ENCODE measurements around the gene PAK4. TPM values are rescaled to one million over a fixed set of nuclear protein-coding genes. Genes with fewer than 3 reads are reported as not detected.

PAK4 gene
- total RNA-seq, 1 donor from 2014 or later = 2.1 TPM

DNA sequence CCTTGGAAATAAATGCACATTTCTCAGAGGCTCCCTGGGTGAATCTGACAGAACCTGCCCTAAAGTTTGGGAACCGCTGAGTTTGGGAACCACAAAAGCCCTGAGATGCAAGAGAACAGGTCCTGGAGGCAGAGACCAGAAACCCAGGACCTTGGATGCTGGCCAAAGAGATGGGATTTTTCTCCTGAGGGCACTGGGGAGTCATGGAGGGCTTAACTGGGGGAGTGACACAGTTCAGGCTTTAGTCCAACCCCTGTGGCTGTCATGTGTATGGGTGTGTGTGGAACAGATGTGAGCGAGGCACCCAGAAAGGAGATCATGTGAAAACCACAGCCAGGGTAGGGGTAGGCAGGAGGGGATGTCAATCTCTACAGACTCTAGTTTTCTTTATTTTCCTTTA is 67.3 kb downstream of the PAK4 start:
- no peaks in the 10 kb centered on the region for H3K9me3 ChIP-seq (ENCODE audit: control insufficient read depth in 3 of 3, low read length in 3 of 3)
- H3K27ac ChIP-seq (ENCODE audit: low read depth, low read length) = no peak overlapping the region
- H3K4me1 ChIP-seq (ENCODE audit: control insufficient read depth in 3 of 3, insufficient read depth in 3 of 3, low read length in 3 of 3) = no peaks in the 10 kb centered on the region
- peaks cover 28 to 40% (median 37%) of the 10 kb centered on the region in 3 donors for H3K27me3 ChIP-seq (ENCODE audit: control insufficient read depth in 3 of 3, insufficient read depth in 3 of 3, low read length in 3 of 3)
- H3K9ac ChIP-seq (ENCODE audit: low read depth in 1 of 3, low read length in 3 of 3) = no peak overlapping the region
- H3K36me3 ChIP-seq (ENCODE audit: control insufficient read depth in 3 of 3, insufficient read depth in 3 of 3, low read length in 3 of 3) = no peaks in the 10 kb centered on the region
- H3K4me3 ChIP-seq (ENCODE audit: low read length in 3 of 3) = no peak overlapping the region

DNA sequence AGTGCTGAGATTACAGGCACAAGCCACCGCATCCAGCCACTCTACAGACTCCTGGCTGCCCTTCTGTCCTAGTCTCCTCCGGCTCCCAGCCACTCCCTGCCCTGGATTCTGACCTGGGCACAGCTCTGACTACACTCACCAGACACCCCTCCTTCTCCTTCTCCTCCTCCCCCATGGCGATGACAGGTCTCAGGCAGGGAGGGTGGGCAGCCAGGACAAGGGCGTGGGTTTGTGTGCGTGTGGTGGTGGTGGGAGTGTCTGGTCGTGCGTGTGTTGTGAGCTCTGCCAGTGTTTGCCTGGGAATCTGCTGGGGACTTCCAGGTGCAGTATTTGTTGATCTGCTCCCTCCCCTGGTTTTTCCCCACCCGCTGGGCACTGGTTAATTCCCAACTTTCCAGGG is 68.2 kb downstream of the PAK4 start:
- H3K36me3 ChIP-seq (ENCODE audit: control insufficient read depth in 3 of 3, insufficient read depth in 3 of 3, low read length in 3 of 3) = no peaks in the 10 kb centered on the region
- H3K27me3 ChIP-seq (ENCODE audit: control insufficient read depth in 3 of 3, insufficient read depth in 3 of 3, low read length in 3 of 3) = peaks cover 38 to 43% (median 41%) of the 10 kb centered on the region in 3 donors

GRCh38 chr19:39194832-39195542 is 69.4 kb downstream of the PAK4 start:
- no peaks in the 10 kb centered on the region for H3K36me3 ChIP-seq (ENCODE audit: control insufficient read depth in 3 of 3, insufficient read depth in 3 of 3, low read length in 3 of 3)
- H3K27ac ChIP-seq (ENCODE audit: low read depth, low read length) = no peak overlapping the region
- H3K4me3 ChIP-seq (ENCODE audit: low read length in 3 of 3) = no peak overlapping the region
- H3K9me3 ChIP-seq (ENCODE audit: control insufficient read depth in 3 of 3, low read length in 3 of 3) = no peaks in the 10 kb centered on the region
- H3K4me1 ChIP-seq (ENCODE audit: control insufficient read depth in 3 of 3, insufficient read depth in 3 of 3, low read length in 3 of 3) = no peaks in the 10 kb centered on the region
- H3K9ac ChIP-seq (ENCODE audit: low read depth in 1 of 3, low read length in 3 of 3) = no peak overlapping the region
- peaks cover 45 to 50% (median 49%) of the 10 kb centered on the region in 3 donors for H3K27me3 ChIP-seq (ENCODE audit: control insufficient read depth in 3 of 3, insufficient read depth in 3 of 3, low read length in 3 of 3)

More for the DNA sequence above, 68.2 kb downstream of the PAK4 start:
- Histone ChIP-seq H3K4me3 (ENCODE audit: low read length in 3 of 3) (no peak overlapping the region), H3K9me3 (ENCODE audit: control insufficient read depth in 3 of 3, low read length in 3 of 3) (no peaks in the 10 kb centered on the region), H3K27ac (ENCODE audit: low read depth, low read length) (no peak overlapping the region), H3K4me1 (ENCODE audit: control insufficient read depth in 3 of 3, insufficient read depth in 3 of 3, low read length in 3 of 3) (no peaks in the 10 kb centered on the region), H3K9ac (ENCODE audit: low read depth in 1 of 3, low read length in 3 of 3) (no peak overlapping the region)

- Histone ChIP-seq H3K27ac (ENCODE audit: low read depth, low read length) (no peak overlapping the region), H3K4me3 (ENCODE audit: low read length in 3 of 3) (no peak overlapping the region), H3K27me3 (ENCODE audit: control insufficient read depth in 3 of 3, insufficient read depth in 3 of 3, low read length in 3 of 3) (peaks cover 49 to 57% (median 55%) of the 10 kb centered on the region in 3 donors), H3K36me3 (ENCODE audit: control insufficient read depth in 3 of 3, insufficient read depth in 3 of 3, low read length in 3 of 3) (no peaks in the 10 kb centered on the region), H3K4me1 (ENCODE audit: control insufficient read depth in 3 of 3, insufficient read depth in 3 of 3, low read length in 3 of 3) (no peaks in the 10 kb centered on the region), H3K9ac (ENCODE audit: low read depth in 1 of 3, low read length in 3 of 3) (no peak overlapping the region), H3K9me3 (ENCODE audit: control insufficient read depth in 3 of 3, low read length in 3 of 3) (no peaks in the 10 kb centered on the region)
These were observed 70.2 kb downstream of the PAK4 start for GRCh38 chr19:39195755-39196154.

GRCh38 chr19:39196320-39196719 is 70.7 kb downstream of the PAK4 start:
- Histone ChIP-seq H3K4me3 (ENCODE audit: low read length in 3 of 3) (no peak overlapping the region), H3K27me3 (ENCODE audit: control insufficient read depth in 3 of 3, insufficient read depth in 3 of 3, low read length in 3 of 3) (peaks cover 51 to 63% (median 58%) of the 10 kb centered on the region in 3 donors), H3K36me3 (ENCODE audit: control insufficient read depth in 3 of 3, insufficient read depth in 3 of 3, low read length in 3 of 3) (no peaks in the 10 kb centered on the region), H3K9me3 (ENCODE audit: control insufficient read depth in 3 of 3, low read length in 3 of 3) (no peaks in the 10 kb centered on the region), H3K4me1 (ENCODE audit: control insufficient read depth in 3 of 3, insufficient read depth in 3 of 3, low read length in 3 of 3) (no peaks in the 10 kb centered on the region), H3K27ac (ENCODE audit: low read depth, low read length) (no peak overlapping the region), H3K9ac (ENCODE audit: low read depth in 1 of 3, low read length in 3 of 3) (no peak overlapping the region)

- Histone ChIP-seq H3K4me3 (ENCODE audit: low read length in 3 of 3) (no peak within 1 kb of the TSS), H3K4me1 (ENCODE audit: control insufficient read depth in 3 of 3, insufficient read depth in 3 of 3, low read length in 3 of 3) (no peaks in the 10 kb centered on the region), H3K36me3 (ENCODE audit: control insufficient read depth in 3 of 3, insufficient read depth in 3 of 3, low read length in 3 of 3) (no peaks in the 10 kb centered on the region), H3K9me3 (ENCODE audit: control insufficient read depth in 3 of 3, low read length in 3 of 3) (no peaks in the 10 kb centered on the region), H3K27me3 (ENCODE audit: control insufficient read depth in 3 of 3, insufficient read depth in 3 of 3, low read length in 3 of 3) (peaks cover 54 to 68% (median 62%) of the 10 kb centered on the region in 3 donors), H3K9ac (ENCODE audit: low read depth in 1 of 3, low read length in 3 of 3) (no peak within 1 kb of the TSS), H3K27ac (ENCODE audit: low read depth, low read length) (no peak within 1 kb of the TSS)
These were observed 71.4 kb downstream of the PAK4 start, which contains the start of gene NCCRP1 for GRCh38 chr19:39196860-39197562. TSS of gene NCCRP1 (plus strand) at chr19:39196964. CDS start at chr19:39196983, 19 bp downstream.

- Histone ChIP-seq H3K36me3 (ENCODE audit: control insufficient read depth in 3 of 3, insufficient read depth in 3 of 3, low read length in 3 of 3) (no peaks in the 10 kb centered on the region), H3K27me3 (ENCODE audit: control insufficient read depth in 3 of 3, insufficient read depth in 3 of 3, low read length in 3 of 3) (peaks cover 59 to 73% (median 67%) of the 10 kb centered on the region in 3 donors), H3K27ac (ENCODE audit: low read depth, low read length) (no peak overlapping the region), H3K4me1 (ENCODE audit: control insufficient read depth in 3 of 3, insufficient read depth in 3 of 3, low read length in 3 of 3) (no peaks in the 10 kb centered on the region), H3K9me3 (ENCODE audit: control insufficient read depth in 3 of 3, low read length in 3 of 3) (no peaks in the 10 kb centered on the region), H3K9ac (ENCODE audit: low read depth in 1 of 3, low read length in 3 of 3) (no peak overlapping the region), H3K4me3 (ENCODE audit: low read length in 3 of 3) (no peak overlapping the region)
These were observed 72.2 kb downstream of the PAK4 start for GRCh38 chr19:39197808-39198207.

DNA sequence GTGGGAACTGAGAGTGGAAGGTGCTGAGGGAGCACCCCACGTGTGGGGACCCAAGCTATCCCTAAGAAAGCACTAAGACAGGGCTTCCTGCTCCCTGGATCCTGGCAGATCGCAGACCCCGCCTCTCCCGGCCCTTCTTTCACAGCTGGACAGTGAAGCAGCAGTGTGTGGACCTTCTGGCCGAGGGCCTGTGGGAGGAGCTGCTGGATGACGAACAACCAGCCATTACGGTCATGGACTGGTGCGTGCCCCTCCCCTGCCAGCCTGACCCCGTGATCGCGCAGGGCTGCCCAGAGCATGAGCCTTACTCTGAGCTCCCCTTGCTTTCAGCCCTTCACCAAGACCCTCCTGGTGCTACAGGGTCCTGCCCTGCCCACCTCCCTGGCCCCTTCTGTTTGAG is 73.4 kb downstream of the PAK4 start:
- H3K9ac ChIP-seq (ENCODE audit: low read depth in 1 of 3, low read length in 3 of 3) = no peak overlapping the region
- no peaks in the 10 kb centered on the region for H3K9me3 ChIP-seq (ENCODE audit: control insufficient read depth in 3 of 3, low read length in 3 of 3)
- H3K27me3 ChIP-seq (ENCODE audit: control insufficient read depth in 3 of 3, insufficient read depth in 3 of 3, low read length in 3 of 3) = peaks cover 66 to 81% (median 80%) of the 10 kb centered on the region in 3 donors
- no peak overlapping the region for H3K4me3 ChIP-seq (ENCODE audit: low read length in 3 of 3)
- no peaks in the 10 kb centered on the region for H3K36me3 ChIP-seq (ENCODE audit: control insufficient read depth in 3 of 3, insufficient read depth in 3 of 3, low read length in 3 of 3)
- no peaks in the 10 kb centered on the region for H3K4me1 ChIP-seq (ENCODE audit: control insufficient read depth in 3 of 3, insufficient read depth in 3 of 3, low read length in 3 of 3)
- H3K27ac ChIP-seq (ENCODE audit: low read depth, low read length) = no peak overlapping the region

DNA sequence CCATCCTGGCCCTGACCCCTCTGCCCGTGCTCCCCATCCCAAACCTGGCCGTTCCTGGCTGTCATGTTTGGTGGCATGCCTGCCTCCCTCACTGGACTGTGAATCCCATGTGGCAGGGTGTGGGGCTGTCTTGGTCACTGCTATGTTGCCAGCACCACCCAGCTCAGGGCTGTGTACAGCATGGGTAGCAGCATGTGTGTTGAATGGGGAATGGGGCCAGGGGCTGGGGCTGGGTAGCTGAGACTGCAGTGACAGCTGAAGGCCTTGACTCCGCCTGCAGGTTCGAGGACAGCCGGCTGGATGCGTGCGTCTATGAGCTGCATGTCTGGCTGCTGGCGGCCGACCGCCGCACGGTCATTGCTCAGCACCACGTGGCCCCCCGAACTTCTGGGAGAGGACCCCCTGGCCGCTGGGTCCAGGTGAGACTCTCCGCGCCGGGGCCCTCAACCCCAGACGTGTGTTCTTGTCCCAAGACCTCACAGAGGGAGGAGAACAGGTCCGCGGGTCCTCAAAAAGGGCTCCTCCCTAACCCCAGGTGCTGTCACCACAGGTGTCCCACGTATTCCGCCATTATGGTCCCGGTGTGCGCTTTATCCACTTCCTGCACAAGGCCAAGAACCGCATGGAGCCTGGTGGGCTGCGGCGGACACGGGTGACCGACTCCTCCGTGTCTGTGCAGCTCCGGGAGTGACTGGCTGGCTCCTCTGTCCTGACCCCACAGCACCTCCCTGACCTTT is 74.6 kb downstream of the PAK4 start:
- Histone ChIP-seq H3K4me3 (ENCODE audit: low read length in 3 of 3) (no peak overlapping the region), H3K36me3 (ENCODE audit: control insufficient read depth in 3 of 3, insufficient read depth in 3 of 3, low read length in 3 of 3) (no peaks in the 10 kb centered on the region), H3K27ac (ENCODE audit: low read depth, low read length) (no peak overlapping the region), H3K27me3 (ENCODE audit: control insufficient read depth in 3 of 3, insufficient read depth in 3 of 3, low read length in 3 of 3) (peaks cover 66 to 82% (median 81%) of the 10 kb centered on the region in 3 donors), H3K9ac (ENCODE audit: low read depth in 1 of 3, low read length in 3 of 3) (no peak overlapping the region), H3K9me3 (ENCODE audit: control insufficient read depth in 3 of 3, low read length in 3 of 3) (no peaks in the 10 kb centered on the region), H3K4me1 (ENCODE audit: control insufficient read depth in 3 of 3, insufficient read depth in 3 of 3, low read length in 3 of 3) (no peaks in the 10 kb centered on the region)

DNA sequence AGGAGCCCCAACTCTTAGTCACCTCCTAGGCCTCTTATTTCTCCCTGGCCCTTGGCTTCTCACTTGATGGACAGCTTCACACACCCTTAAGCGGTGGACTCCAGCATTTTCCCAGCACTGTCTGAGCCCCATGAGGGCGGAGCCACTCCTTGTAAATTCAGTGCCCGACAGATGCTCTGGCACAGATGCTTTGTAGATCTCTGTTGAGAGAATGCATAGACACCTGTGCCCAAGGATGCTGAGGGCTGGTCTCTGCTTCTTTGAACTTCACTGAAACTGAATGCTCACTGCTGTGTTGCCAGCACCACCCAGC is 75.2 kb downstream of the PAK4 start:
- Histone ChIP-seq H3K27me3 (ENCODE audit: control insufficient read depth in 3 of 3, insufficient read depth in 3 of 3, low read length in 3 of 3) (peaks cover 60 to 77% (median 76%) of the 10 kb centered on the region in 3 donors), H3K4me1 (ENCODE audit: control insufficient read depth in 3 of 3, insufficient read depth in 3 of 3, low read length in 3 of 3) (no peaks in the 10 kb centered on the region)

More for the DNA sequence above, 75.2 kb downstream of the PAK4 start:
- Histone ChIP-seq H3K4me3 (ENCODE audit: low read length in 3 of 3) (no peak overlapping the region), H3K27ac (ENCODE audit: low read depth, low read length) (no peak overlapping the region), H3K9ac (ENCODE audit: low read depth in 1 of 3, low read length in 3 of 3) (no peak overlapping the region), H3K36me3 (ENCODE audit: control insufficient read depth in 3 of 3, insufficient read depth in 3 of 3, low read length in 3 of 3) (no peaks in the 10 kb centered on the region), H3K9me3 (ENCODE audit: control insufficient read depth in 3 of 3, low read length in 3 of 3) (no peaks in the 10 kb centered on the region)
